HepG2 (cell line): ENCODE measurements around the gene ARID5B. TPM values are rescaled to one million over a fixed set of nuclear protein-coding genes. Genes with fewer than 3 reads are reported as not detected.

ENCODE experiments used
- CCAR2 ChIP-seq: fragments of 200-400 bp; formaldehyde crosslinking; optimal IDR thresholded peaks from 2 replicates; pipeline ENCODE3; 2018; ENCODE audit warnings: low read depth, mild to moderate bottlenecking, low read length, moderate library complexity
- GZF1 ChIP-seq: sonication (generic); formaldehyde crosslinking; IDR thresholded peaks from 2 replicates; pipeline ENCODE4 v1.5.1; 2020; ENCODE audit warnings: mild to moderate bottlenecking, missing genetic modification reagents
- HDAC1 ChIP-seq: sonication (generic); formaldehyde crosslinking; IDR thresholded peaks from 2 replicates; pipeline ENCODE4 v1.5.1; 2020; ENCODE audit warnings: mild to moderate bottlenecking, missing genetic modification reagents
- KLF15 ChIP-seq: sonication (generic); formaldehyde crosslinking; IDR thresholded peaks from 2 replicates; pipeline ENCODE4 v1.8.1; 2023; ENCODE audit warnings: borderline replicate concordance, mild to moderate bottlenecking, inconsistent platforms, missing genetic modification reagents, mixed read lengths
- MAZ ChIP-seq, 2 experiments: sonication (generic) in 1 of 2; formaldehyde crosslinking in 1 of 2; IDR thresholded peaks; 2 replicates each; pipeline versions ENCODE4 v1.5.0 to v1.6.1; 2012 to 2020; ENCODE audit warnings: low read depth in 2 of 2, mild to moderate bottlenecking in 2 of 2, borderline replicate concordance in 1 of 2, improper control_type of control experiment in 1 of 2, low read length in 1 of 2, missing genetic modification reagents in 1 of 2, moderate library complexity in 1 of 2
- SMAD3 ChIP-seq: sonication (generic); formaldehyde crosslinking; IDR thresholded peaks from 2 replicates; pipeline ENCODE4 v1.4.0; 2020; ENCODE audit warnings: missing genetic modification reagents
- SP4 ChIP-seq: sonication (generic); formaldehyde crosslinking; IDR thresholded peaks from 2 replicates; pipeline ENCODE4 v1.8.1; 2023; ENCODE audit warnings: mild to moderate bottlenecking, missing genetic modification reagents
- SRSF1 ChIP-seq: fragments of 200-400 bp; formaldehyde crosslinking; optimal IDR thresholded peaks from 2 replicates; pipeline ENCODE3; 2017; ENCODE audit warnings: mild to moderate bottlenecking, low read depth, low read length, moderate library complexity
- SRSF9 ChIP-seq: fragments of 200-400 bp; formaldehyde crosslinking; IDR thresholded peaks from 2 replicates; pipeline ENCODE4 v1.6.1; 2018; ENCODE audit warnings: borderline replicate concordance, mild to moderate bottlenecking, low read depth, low read length; ENCODE audit not compliant: insufficient read depth, poor library complexity, severe bottlenecking
- TBL1XR1 ChIP-seq: fragments of 150-350 bp; IDR thresholded peaks from 2 replicates; pipeline ENCODE4 v1.6.1; 2014; ENCODE audit warnings: borderline replicate concordance, low read length; ENCODE audit not compliant: partially characterized antibody
- TOE1 ChIP-seq: sonication (generic); formaldehyde crosslinking; IDR thresholded peaks from 2 replicates; pipeline ENCODE4 v1.4.0; 2020; ENCODE audit warnings: mild to moderate bottlenecking, missing genetic modification reagents
- ZBTB1 ChIP-seq: sonication (generic); formaldehyde crosslinking; IDR thresholded peaks from 2 replicates; pipeline ENCODE4 v1.4.0; 2020; ENCODE audit warnings: missing genetic modification reagents, borderline replicate concordance
- ZKSCAN8 ChIP-seq: IDR thresholded peaks from 2 replicates; pipeline ENCODE4 v1.6.1; 2016; ENCODE audit warnings: borderline replicate concordance, missing genetic modification reagents, missing compliant biosample characterization
- ZNF441 ChIP-seq: sonication (generic); formaldehyde crosslinking; IDR thresholded peaks from 2 replicates; pipeline ENCODE4 v1.7.0; 2021; ENCODE audit warnings: missing genetic modification reagents, borderline replicate concordance
- ZNF615 ChIP-seq: sonication (generic); formaldehyde crosslinking; IDR thresholded peaks from 2 replicates; pipeline ENCODE4 v1.5.0; 2020; ENCODE audit warnings: mild to moderate bottlenecking, missing genetic modification reagents, borderline replicate concordance
- ZNF629 ChIP-seq: sonication (generic); formaldehyde crosslinking; conservative IDR thresholded peaks from 2 replicates; pipeline ENCODE4 v1.5.0; 2020; ENCODE audit warnings: missing genetic modification reagents
- ZNF674 ChIP-seq: sonication (generic); formaldehyde crosslinking; IDR thresholded peaks from 2 replicates; pipeline ENCODE4 v1.5.0; 2020; ENCODE audit warnings: low read depth, mild to moderate bottlenecking, missing genetic modification reagents
- polyA plus RNA-seq, 8 experiments: library from polyadenylated mRNA; depleted of rRNA in 3 of 8; stranded (reverse) in 7 of 8; unstranded in 1 of 8; fragments of >200 nt; fragmentation: Illumina TruSeq in 4 of 8; extraction: Trizol in 4 of 8; gene quantifications; 2 replicates each; pipeline versions ENCODE4 v1.2.1 to v1.2.3, GENCODE V29; 2011 to 2016; ENCODE audit warnings: low read depth in 4 of 8, missing spikeins in 1 of 8, mixed read lengths in 1 of 8; ENCODE audit not compliant: insufficient read depth in 1 of 8
- total RNA-seq, 5 experiments: library from RNA; depleted of rRNA; stranded (reverse); fragments of >200 nt; fragmentation: Illumina TruSeq; extraction: Trizol; gene quantifications; 2 replicates each; pipeline ENCODE4 v1.2.3, GENCODE V29; 2016; ENCODE audit warnings: low read depth in 1 of 5
- TF ChIP-seq, protein P1 (sequence below): sonication (generic); formaldehyde crosslinking; IDR thresholded peaks from 2 replicates; pipeline ENCODE4 v1.9.0; 2021; ENCODE audit warnings: missing genetic modification reagents, mild to moderate bottlenecking, borderline replicate concordance
- TF ChIP-seq, protein P2 (sequence below): sonication (generic); formaldehyde crosslinking; IDR thresholded peaks from 2 replicates; pipeline ENCODE4 v1.8.0; 2022; ENCODE audit warnings: missing genetic modification reagents, mild to moderate bottlenecking, moderate library complexity, borderline replicate concordance
- TF ChIP-seq, protein P3 (sequence below): sonication (generic); formaldehyde crosslinking; IDR thresholded peaks from 2 replicates; pipeline ENCODE4 v1.9.0; 2022; ENCODE audit warnings: missing genetic modification reagents, mild to moderate bottlenecking, borderline replicate concordance
- TF ChIP-seq, protein P4 (sequence below): sonication (generic); formaldehyde crosslinking; IDR thresholded peaks from 2 replicates; pipeline ENCODE4 v1.5.0; 2020; ENCODE audit warnings: missing genetic modification reagents, mild to moderate bottlenecking, borderline replicate concordance

The ARID5B gene
- total and polyA plus RNA-seq, 2 of the 13 experiments (the other 11 are each of a cell fraction or from before 2014, with no cell fraction given), result 6.2 to 21.1 TPM

DNA sequence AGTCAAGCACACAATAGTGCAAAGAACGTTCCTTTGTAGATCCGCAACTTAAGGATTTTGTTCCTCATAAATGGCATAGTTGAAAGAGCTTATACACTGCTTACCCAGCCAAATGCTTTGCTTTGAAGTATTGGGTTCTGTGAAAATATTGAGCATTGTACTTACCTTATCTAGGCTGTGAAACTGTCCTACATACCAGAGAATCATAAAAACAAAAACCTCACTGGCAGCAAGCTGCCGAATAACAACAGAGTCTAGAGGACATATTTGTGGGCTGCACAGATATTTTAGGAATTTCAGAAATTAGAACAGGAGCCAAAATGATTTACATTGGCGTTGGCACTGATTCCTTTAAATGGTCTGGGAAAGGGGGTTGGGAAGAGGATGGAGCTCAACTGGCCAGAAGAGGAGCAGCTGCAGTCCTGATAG, 192.4 kb downstream of the ARID5B start (continued):
- TF ChIP-seq TBL1XR1 (peak; percentile 61), HDAC1 (CRISPR knock-in tag) (peak; percentile 49), SRSF9 (no peak), SP4 (CRISPR knock-in tag) (no peak), CCAR2 (no peak), SMAD3 (no peak), MAZ (IDR thresholded peaks at IDR 0.05; ENCODE audit: borderline replicate concordance, low read depth, low read length) (no peak), MAZ (CRISPR knock-in tag; IDR thresholded peaks at IDR 0.05; ENCODE audit: low read depth) (no peak), ZNF629 (CRISPR knock-in tag) (no peak), GZF1 (CRISPR knock-in tag) (no peak), TOE1 (no peak), SRSF1 (no peak), ZBTB1 (CRISPR knock-in tag) (no peak), ZKSCAN8 (CRISPR knock-in tag) (peak; percentile 87; the same call in 1 of the 2 replicates), ZNF615 (CRISPR knock-in tag) (no peak), ZNF441 (CRISPR knock-in tag) (no peak), KLF15 (CRISPR knock-in tag) (no peak), ZNF674 (CRISPR knock-in tag) (no peak)
- TF ChIP-seq, protein P1, sequence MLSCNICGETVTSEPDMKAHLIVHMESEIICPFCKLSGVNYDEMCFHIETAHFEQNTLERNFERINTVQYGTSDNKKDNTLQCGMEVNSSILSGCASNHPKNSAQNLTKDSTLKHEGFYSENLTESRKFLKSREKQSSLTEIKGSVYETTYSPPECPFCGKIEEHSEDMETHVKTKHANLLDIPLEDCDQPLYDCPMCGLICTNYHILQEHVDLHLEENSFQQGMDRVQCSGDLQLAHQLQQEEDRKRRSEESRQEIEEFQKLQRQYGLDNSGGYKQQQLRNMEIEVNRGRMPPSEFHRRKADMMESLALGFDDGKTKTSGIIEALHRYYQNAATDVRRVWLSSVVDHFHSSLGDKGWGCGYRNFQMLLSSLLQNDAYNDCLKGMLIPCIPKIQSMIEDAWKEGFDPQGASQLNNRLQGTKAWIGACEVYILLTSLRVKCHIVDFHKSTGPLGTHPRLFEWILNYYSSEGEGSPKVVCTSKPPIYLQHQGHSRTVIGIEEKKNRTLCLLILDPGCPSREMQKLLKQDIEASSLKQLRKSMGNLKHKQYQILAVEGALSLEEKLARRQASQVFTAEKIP, result no peak
- TF ChIP-seq, protein P2, sequence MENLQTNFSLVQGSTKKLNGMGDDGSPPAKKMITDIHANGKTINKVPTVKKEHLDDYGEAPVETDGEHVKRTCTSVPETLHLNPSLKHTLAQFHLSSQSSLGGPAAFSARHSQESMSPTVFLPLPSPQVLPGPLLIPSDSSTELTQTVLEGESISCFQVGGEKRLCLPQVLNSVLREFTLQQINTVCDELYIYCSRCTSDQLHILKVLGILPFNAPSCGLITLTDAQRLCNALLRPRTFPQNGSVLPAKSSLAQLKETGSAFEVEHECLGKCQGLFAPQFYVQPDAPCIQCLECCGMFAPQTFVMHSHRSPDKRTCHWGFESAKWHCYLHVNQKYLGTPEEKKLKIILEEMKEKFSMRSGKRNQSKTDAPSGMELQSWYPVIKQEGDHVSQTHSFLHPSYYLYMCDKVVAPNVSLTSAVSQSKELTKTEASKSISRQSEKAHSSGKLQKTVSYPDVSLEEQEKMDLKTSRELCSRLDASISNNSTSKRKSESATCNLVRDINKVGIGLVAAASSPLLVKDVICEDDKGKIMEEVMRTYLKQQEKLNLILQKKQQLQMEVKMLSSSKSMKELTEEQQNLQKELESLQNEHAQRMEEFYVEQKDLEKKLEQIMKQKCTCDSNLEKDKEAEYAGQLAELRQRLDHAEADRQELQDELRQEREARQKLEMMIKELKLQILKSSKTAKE, result peak; percentile 69; the same call in 1 of the 2 replicates
- TF ChIP-seq, protein P3, sequence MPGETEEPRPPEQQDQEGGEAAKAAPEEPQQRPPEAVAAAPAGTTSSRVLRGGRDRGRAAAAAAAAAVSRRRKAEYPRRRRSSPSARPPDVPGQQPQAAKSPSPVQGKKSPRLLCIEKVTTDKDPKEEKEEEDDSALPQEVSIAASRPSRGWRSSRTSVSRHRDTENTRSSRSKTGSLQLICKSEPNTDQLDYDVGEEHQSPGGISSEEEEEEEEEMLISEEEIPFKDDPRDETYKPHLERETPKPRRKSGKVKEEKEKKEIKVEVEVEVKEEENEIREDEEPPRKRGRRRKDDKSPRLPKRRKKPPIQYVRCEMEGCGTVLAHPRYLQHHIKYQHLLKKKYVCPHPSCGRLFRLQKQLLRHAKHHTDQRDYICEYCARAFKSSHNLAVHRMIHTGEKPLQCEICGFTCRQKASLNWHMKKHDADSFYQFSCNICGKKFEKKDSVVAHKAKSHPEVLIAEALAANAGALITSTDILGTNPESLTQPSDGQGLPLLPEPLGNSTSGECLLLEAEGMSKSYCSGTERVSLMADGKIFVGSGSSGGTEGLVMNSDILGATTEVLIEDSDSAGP (CRISPR knock-in tag), result no peak
- TF ChIP-seq, protein P4, sequence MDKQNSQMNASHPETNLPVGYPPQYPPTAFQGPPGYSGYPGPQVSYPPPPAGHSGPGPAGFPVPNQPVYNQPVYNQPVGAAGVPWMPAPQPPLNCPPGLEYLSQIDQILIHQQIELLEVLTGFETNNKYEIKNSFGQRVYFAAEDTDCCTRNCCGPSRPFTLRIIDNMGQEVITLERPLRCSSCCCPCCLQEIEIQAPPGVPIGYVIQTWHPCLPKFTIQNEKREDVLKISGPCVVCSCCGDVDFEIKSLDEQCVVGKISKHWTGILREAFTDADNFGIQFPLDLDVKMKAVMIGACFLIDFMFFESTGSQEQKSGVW (CRISPR knock-in tag), result no peak
